Activated CD8-positive, alpha-beta memory T cell treated with anti-CD3 and anti-CD28 coated beads, Interleukin-2, amount 50 U/mL, for 4 hours (primary cell): ENCODE measurements around the gene SPRED3.
"Not testable (repeated sequence)": the region's sequence is repeated elsewhere in the genome, so short reads cannot be mapped to it uniquely, and the experiment has no call there.

Experiments
- DNase-seq: peaks from one replicate; pipeline ENCODE4 v3.0.0-alpha.2; 2020

SPRED3 gene

GRCh38 chr19:38392707-38393308, 4.3 kb downstream of the SPRED3 start:
- no peak for DNase-seq

GRCh38 chr19:38394488-38394887, 6.0 kb downstream of the SPRED3 start:
- DNase-seq, result peak; percentile 67

- peak; percentile 49 for DNase-seq
These were observed 7.1 kb downstream of the SPRED3 start for GRCh38 chr19:38395381-38396114.

GRCh38 chr19:38399081-38399480, 10.6 kb downstream of the SPRED3 start:
- DNase-seq, result no peak

GRCh38 chr19:38399537-38399936, 11.0 kb downstream of the SPRED3 start:
- no peak for DNase-seq

- DNase-seq, result no peak
These were observed 11.9 kb downstream of the SPRED3 start for GRCh38 chr19:38400361-38400760.

GRCh38 chr19:38401148-38401547, 12.7 kb downstream of the SPRED3 start:
- DNase-seq, result no peak

- no peak for DNase-seq
These were observed 14.1 kb downstream of the SPRED3 start for GRCh38 chr19:38402623-38402966.

GRCh38 chr19:38402967-38403674, 14.6 kb downstream of the SPRED3 start, which contains the start of gene FAM98C:
FAM98C (plus strand) TSS chr19:38403093; CDS start chr19:38403154, 61 bp downstream.
- peak; percentile 97 for DNase-seq

- no peak for DNase-seq
These were observed 16.4 kb downstream of the SPRED3 start for GRCh38 chr19:38404858-38405257.

GRCh38 chr19:38405276-38405675, 16.8 kb downstream of the SPRED3 start:
- DNase-seq, result no peak

- DNase-seq, result no peak
These were observed 21.2 kb downstream of the SPRED3 start for GRCh38 chr19:38409631-38410133.

GRCh38 chr19:38410407-38410806, 21.9 kb downstream of the SPRED3 start:
- DNase-seq, result not testable (repeated sequence)

- DNase-seq, result no peak
These were observed 22.7 kb downstream of the SPRED3 start for GRCh38 chr19:38411041-38411712.

- DNase-seq, result not testable (repeated sequence)
These were observed 23.4 kb downstream of the SPRED3 start for GRCh38 chr19:38411898-38412297.

GRCh38 chr19:38412491-38412890, 24.0 kb downstream of the SPRED3 start:
- DNase-seq, result no peak

GRCh38 chr19:38412961-38413360, 24.5 kb downstream of the SPRED3 start:
- no peak for DNase-seq

- no peak for DNase-seq
These were observed 24.9 kb downstream of the SPRED3 start for GRCh38 chr19:38413416-38413815.

GRCh38 chr19:38417146-38417543, 28.6 kb downstream of the SPRED3 start:
- no peak for DNase-seq

GRCh38 chr19:38417544-38418506, 29.3 kb downstream of the SPRED3 start:
- peak; percentile 50 for DNase-seq

- DNase-seq, result no peak
These were observed 32.4 kb downstream of the SPRED3 start for GRCh38 chr19:38420935-38421334.

- no peak for DNase-seq
These were observed 33.4 kb downstream of the SPRED3 start for GRCh38 chr19:38421856-38422255.
